B cell (primary cell): ENCODE data around the gene ASPSCR1. TPM values are rescaled to one million over a fixed set of nuclear protein-coding genes. Genes with fewer than 3 reads are reported as not detected.

Source experiments
- ATAC-seq: fragments of 200-7000 bp; cut with Tn5 transposase; one replicate; pipeline ENCODE4 v1.10.0; 2021; ENCODE audit warnings: low read depth, mild to moderate bottlenecking, moderate number of reproducible peaks, moderate library complexity
- CTCF ChIA-PET: fragments of 350-600 bp; sonication (Branson Sonifier 250); formaldehyde crosslinking; loops from one replicate; lab custom pipeline; 2021; ENCODE audit warnings: antibody characterized with exemption, inconsistent platforms; lab: Charles Lee
- POLR2A ChIA-PET: fragments of 350-600 bp; sonication (Branson Sonifier 250); formaldehyde crosslinking; loops from one replicate; lab custom pipeline; 2021; ENCODE audit warnings: antibody characterized with exemption; lab: Charles Lee
- DNase-seq: peaks from one replicate; pipeline ENCODE4 v3.0.0; 2013
- H2AFZ ChIP-seq: 2 replicates; pipeline ENCODE4 v1.6.1; 2012; ENCODE audit warnings: mild to moderate bottlenecking, low read depth, low read length; ENCODE audit not compliant: insufficient read depth, poor library complexity, severe bottlenecking
- H3K27ac ChIP-seq, 2 donors: 1 replicate in 1 of 2; 2 replicates in 1 of 2; pipeline ENCODE4 v1.5.1; 2012 to 2013; ENCODE audit warnings: low read length in 2 of 2, mild to moderate bottlenecking in 2 of 2, moderate library complexity in 1 of 2
- H3K27me3 ChIP-seq, 4 experiments: fragments of 200-600 bp in 1 of 4; sonication (generic) in 1 of 4; replicated peaks in 1 of 4; 1 replicate in 2 of 4; 2 replicates in 2 of 4; pipeline versions ENCODE4 v1.6.1 to v1.7.0; 2013 to 2016; ENCODE audit warnings: low read length in 3 of 4, mild to moderate bottlenecking in 2 of 4, mixed read lengths in 1 of 4, moderate library complexity in 1 of 4; ENCODE audit not compliant: insufficient read depth in 4 of 4, control insufficient read depth in 3 of 4; ENCODE audit errors: control extremely low read depth in 1 of 4
- H3K36me3 ChIP-seq, 2 experiments: replicated peaks in 1 of 2; 1 replicate in 1 of 2; 2 replicates in 1 of 2; pipeline versions ENCODE4 v1.6.1 to v1.7.1; 2013; ENCODE audit warnings: low read length in 1 of 2; ENCODE audit not compliant: insufficient read depth in 2 of 2, control insufficient read depth in 1 of 2; ENCODE audit errors: control extremely low read depth in 1 of 2, extremely low read depth in 1 of 2
- H3K4me1 ChIP-seq, 2 donors: fragments of 200-600 bp in 1 of 2; sonication (generic) in 1 of 2; 1 replicate in 1 of 2; 2 replicates in 1 of 2; pipeline versions ENCODE4 v1.5.1 to v1.6.1; 2013 to 2017; ENCODE audit warnings: low read length in 2 of 2; ENCODE audit not compliant: control insufficient read depth in 2 of 2, insufficient read depth in 2 of 2
- H3K4me2 ChIP-seq: replicated peaks from 2 replicates; pipeline ENCODE3; 2012; ENCODE audit warnings: mild to moderate bottlenecking, low read depth, low read length; ENCODE audit not compliant: poor library complexity, severe bottlenecking
- H3K4me3 ChIP-seq, 5 experiments: fragments of 200-600 bp in 1 of 5; sonication (generic) in 1 of 5; 1 replicate in 3 of 5; 2 replicates in 2 of 5; pipeline versions ENCODE4 v1.5.1 to v1.7.0; 2011 to 2016; ENCODE audit warnings: low read length in 4 of 5, mild to moderate bottlenecking in 4 of 5, low read depth in 2 of 5, control low read depth in 1 of 5, moderate library complexity in 1 of 5; ENCODE audit not compliant: insufficient read depth in 1 of 5; ENCODE audit errors: control extremely low read depth in 1 of 5, extremely low read depth in 1 of 5
- H3K79me2 ChIP-seq: fragments of 200-600 bp; sonication (generic); one replicate; pipeline ENCODE4 v1.6.0; 2016; ENCODE audit warnings: low read length; ENCODE audit not compliant: control insufficient read depth, insufficient read depth
- H3K9ac ChIP-seq: fragments of 200-600 bp; sonication (generic); 2 replicates; pipeline ENCODE4 v1.6.1; 2017; ENCODE audit warnings: mild to moderate bottlenecking, low read length, moderate library complexity
- H3K9me3 ChIP-seq, 3 donors: one replicate each; pipeline versions ENCODE4 v1.6.1 to v1.7.1; 2013; ENCODE audit warnings: low read length in 2 of 3; ENCODE audit not compliant: control insufficient read depth in 2 of 3, insufficient read depth in 1 of 3; ENCODE audit errors: control extremely low read depth in 1 of 3
- H4K20me1 ChIP-seq: 2 replicates; pipeline ENCODE4 v1.6.0; 2012; ENCODE audit warnings: mild to moderate bottlenecking, low read length; ENCODE audit not compliant: insufficient read depth, control insufficient read depth, poor library complexity, severe bottlenecking
- H3K27ac Mint-ChIP-seq: one replicate; pipeline ENCODE4 v1.8.0; 2021; ENCODE audit warnings: mixed read lengths
- H3K27me3 Mint-ChIP-seq: one replicate; pipeline ENCODE4 v1.8.0; 2021; ENCODE audit warnings: mixed read lengths
- H3K4me1 Mint-ChIP-seq: one replicate; pipeline ENCODE4 v1.8.0; 2021; ENCODE audit warnings: mixed read lengths
- H3K4me3 Mint-ChIP-seq: one replicate; pipeline ENCODE4 v1.8.0; 2021; ENCODE audit warnings: mixed read lengths
- H3K9me3 Mint-ChIP-seq: one replicate; pipeline ENCODE4 v1.8.0; 2022; ENCODE audit warnings: mixed read lengths; ENCODE audit not compliant: insufficient read depth
- CTCF ChIP-seq: fragments of 200-600 bp; IDR thresholded peaks from one replicate; pipeline ENCODE4 v1.8.0; 2022; ENCODE audit warnings: antibody characterized with exemption, mild to moderate bottlenecking
- EZH2 ChIP-seq: IDR thresholded peaks from 2 replicates; pipeline ENCODE4 v1.6.1; 2012; ENCODE audit warnings: borderline replicate concordance, low read depth, mild to moderate bottlenecking, moderate library complexity, low read length; ENCODE audit not compliant: insufficient read depth, poor library complexity, severe bottlenecking
- WGBS: methylation state at CpG from one replicate; pipeline ENCODE4 v1.1.5; 2013; ENCODE audit warnings: missing lambda C conversion rate; ENCODE audit not compliant: insufficient coverage; 5-methylcytosine and 5-hydroxymethylcytosine counted together
- intact Hi-C: fragments of 100-400 bp; cut with micrococcal nuclease; formaldehyde crosslinking; loops from one replicate; pipeline ENCODE4 v1.10.0; 2022
- polyA plus RNA-seq: library from polyadenylated mRNA; depleted of rRNA; stranded (reverse); fragments of >200 nt; gene quantifications from 2 replicates; pipeline ENCODE4 v1.2.3, GENCODE V29; 2012
- total RNA-seq, 2 donors: library from RNA; stranded (reverse); fragments of 120-200 nt in 1 of 2; gene quantifications; 1 replicate in 1 of 2; 2 replicates in 1 of 2; pipeline versions ENCODE4 v1.2.3 to v1.2.4, GENCODE V29; 2013 to 2022

The ASPSCR1 gene
- total and polyA plus RNA-seq, 2 donors (not counting 1 experiment from before 2014, with no cell fraction given) = 34.0 to 46.7 TPM

DNA sequence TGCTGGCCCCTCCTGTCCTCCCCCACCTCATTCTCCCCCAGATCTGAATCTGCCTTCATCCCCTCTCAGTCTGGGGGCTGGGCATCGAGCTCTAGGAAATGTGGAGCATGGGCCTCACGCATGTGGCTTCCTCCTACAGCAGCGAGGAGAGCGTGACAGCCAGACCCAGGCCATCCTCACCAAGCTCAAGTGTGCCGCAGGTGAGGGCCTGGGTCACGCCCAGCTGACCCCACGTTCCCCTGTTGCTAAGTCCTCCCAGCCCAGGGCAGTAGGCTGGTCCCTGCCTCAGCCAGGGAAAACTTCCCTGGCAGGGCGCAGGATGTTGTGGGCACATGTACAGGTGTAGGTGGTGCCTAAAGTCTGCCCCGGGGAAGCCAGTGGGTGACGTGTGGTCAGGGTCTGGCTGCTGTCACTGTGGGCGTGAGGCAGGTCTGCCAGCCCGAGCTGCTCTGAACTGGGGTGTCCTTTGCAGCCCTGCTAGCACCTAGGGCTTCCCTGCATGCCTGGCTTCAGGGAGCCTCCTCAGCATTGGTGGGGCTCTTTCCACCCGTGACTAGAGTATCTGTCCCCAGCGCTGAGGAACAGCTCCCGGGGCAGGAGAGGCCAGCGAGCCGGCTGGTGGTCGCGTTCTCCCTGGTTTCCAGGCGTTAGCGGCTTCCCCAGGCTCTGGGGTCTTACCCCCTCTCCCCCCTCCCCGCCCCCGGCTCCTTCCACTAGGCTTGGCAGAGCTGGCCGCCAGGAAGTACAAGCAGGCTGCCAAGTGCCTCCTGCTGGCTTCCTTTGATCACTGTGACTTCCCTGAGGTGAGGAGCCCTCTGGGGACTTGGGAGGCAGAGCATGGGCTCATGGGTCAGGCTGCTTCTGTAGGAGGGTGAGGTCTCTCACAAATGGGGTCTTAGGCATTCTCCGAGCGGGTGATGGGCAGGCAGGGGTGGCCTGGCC is 77.9 kb downstream of the ASPSCR1 start:
- POLR2A ChIA-PET = no interaction called here
- no peaks in the 10 kb centered on the region for H3K9me3 ChIP-seq
- Mint-ChIP-seq H3K4me3 (peak overlapping the region; percentile 32), H3K4me1 (peaks cover 10% of the 10 kb centered on the region), H3K9me3 (no peaks in the 10 kb centered on the region), H3K27me3 (no peaks in the 10 kb centered on the region), H3K27ac (no peak overlapping the region)
- no peaks in the 10 kb centered on the region for H3K27me3 ChIP-seq
- CTCF ChIA-PET = interaction anchor here (1.2 to 1.6 kb wide), 2 partner anchors 11 to 96 kb away, joined by 3 to 4 read pairs; partner anchors contain the start of gene DUS1L
- H3K4me1 ChIP-seq = peaks cover 20 to 28% of the 10 kb centered on the region in 2 donors
- TF ChIP-seq EZH2 = no peak
- TF ChIP-seq CTCF = no peak
- no peak for ATAC-seq
- no peak overlapping the region for H3K4me3 ChIP-seq
- DNase-seq = no peak
- H4K20me1 ChIP-seq = peaks cover 19% of the 10 kb centered on the region
- intact Hi-C loops = no loop called here
- peaks cover 28% of the 10 kb centered on the region for H3K79me2 ChIP-seq
- no peak overlapping the region for H3K4me2 ChIP-seq
- peaks cover 0 to 44% of the 10 kb centered on the region in 2 experiments for H3K36me3 ChIP-seq
- 83% methylated on average over 21 of the region's 26 CpGs for WGBS
- no peak overlapping the region for H2AFZ ChIP-seq
- no peak overlapping the region for H3K9ac ChIP-seq
- H3K27ac ChIP-seq = no peak overlapping the region
